Sigmoid colon (tissue), 3 donors: Measurements from ENCODE around the gene ERGIC3.

Experiments used
- CTCF ChIP-seq, 4 experiments: fragments of 450-650 bp in 3 of 4; fragments of 200-600 bp in 1 of 4; IDR thresholded peaks; one replicate each; pipeline ENCODE4 v1.5.1; 2016 to 2019; ENCODE audit warnings: antibody characterized with exemption in 4 of 4, mild to moderate bottlenecking in 3 of 4, moderate library complexity in 2 of 4
- POLR2A ChIP-seq, 2 donors: fragments of 450-650 bp; IDR thresholded peaks; one replicate each; pipeline ENCODE4 v1.6.1; 2016; ENCODE audit warnings: antibody characterized with exemption in 2 of 2, mild to moderate bottlenecking in 2 of 2, moderate library complexity in 2 of 2

- TF ChIP-seq POLR2A (IDR thresholded peaks at IDR 0.05) (no peak), CTCF (IDR thresholded peaks at IDR 0.05) (no peak)
Observed at GRCh38 chr20:35539756-35540212, 2.1 kb upstream of the ERGIC3 start.
